HUES48 (cell line): ENCODE measurements around the gene BPHL.
"Not testable (repeated sequence)": the region's sequence is repeated elsewhere in the genome, so short reads cannot be mapped to it uniquely, and the experiment has no call there.

Source experiments
- H3K27ac ChIP-seq: one replicate; pipeline ENCODE4 v1.7.0; 2013; ENCODE audit warnings: low read depth, low read length, inconsistent platforms
- H3K27me3 ChIP-seq: 2 replicates; pipeline ENCODE4 v1.6.1; 2013; ENCODE audit warnings: mild to moderate bottlenecking, low read length; ENCODE audit not compliant: control insufficient read depth, insufficient read depth
- H3K36me3 ChIP-seq: 2 replicates; pipeline ENCODE4 v1.6.1; 2013; ENCODE audit warnings: low read length; ENCODE audit not compliant: control insufficient read depth, insufficient read depth
- H3K4me1 ChIP-seq: 2 replicates; pipeline ENCODE4 v1.6.1; 2013; ENCODE audit warnings: mild to moderate bottlenecking, low read length; ENCODE audit not compliant: control insufficient read depth, insufficient read depth
- H3K4me3 ChIP-seq: 2 replicates; pipeline ENCODE4 v1.5.1; 2013; ENCODE audit warnings: mild to moderate bottlenecking, low read depth, low read length
- H3K9ac ChIP-seq: 2 replicates; pipeline ENCODE4 v1.6.1; 2013; ENCODE audit warnings: mild to moderate bottlenecking, low read depth, low read length, moderate library complexity
- H3K9me3 ChIP-seq: 2 replicates; pipeline ENCODE4 v1.6.1; 2013; ENCODE audit warnings: low read length; ENCODE audit not compliant: control insufficient read depth, insufficient read depth

Gene BPHL

DNA sequence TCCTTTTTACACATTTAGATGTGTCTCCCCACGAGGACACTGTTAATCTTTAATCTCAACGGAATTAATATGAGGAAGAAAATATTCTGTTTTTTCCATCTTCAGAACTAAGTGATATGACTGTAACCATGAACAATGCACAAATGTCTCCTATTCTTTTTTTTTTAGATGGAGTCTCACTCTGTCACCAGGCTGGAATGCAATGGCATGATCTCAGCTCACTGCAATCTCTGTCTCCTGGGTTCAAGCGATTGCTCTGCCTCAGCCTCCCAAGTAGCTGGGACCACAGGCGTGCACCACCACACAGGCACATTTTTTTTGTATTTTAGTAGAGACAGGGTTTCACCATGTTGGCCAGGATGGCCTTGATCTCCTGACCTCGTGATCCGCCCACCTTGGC, 19.4 kb downstream of the BPHL start:
- H3K27ac ChIP-seq, H3K4me1 ChIP-seq, H3K9ac ChIP-seq, H3K9me3 ChIP-seq, H3K27me3 ChIP-seq, H3K4me3 ChIP-seq: not testable (repeated sequence)
- peaks cover 86% of the 10 kb centered on the region for H3K36me3 ChIP-seq

DNA sequence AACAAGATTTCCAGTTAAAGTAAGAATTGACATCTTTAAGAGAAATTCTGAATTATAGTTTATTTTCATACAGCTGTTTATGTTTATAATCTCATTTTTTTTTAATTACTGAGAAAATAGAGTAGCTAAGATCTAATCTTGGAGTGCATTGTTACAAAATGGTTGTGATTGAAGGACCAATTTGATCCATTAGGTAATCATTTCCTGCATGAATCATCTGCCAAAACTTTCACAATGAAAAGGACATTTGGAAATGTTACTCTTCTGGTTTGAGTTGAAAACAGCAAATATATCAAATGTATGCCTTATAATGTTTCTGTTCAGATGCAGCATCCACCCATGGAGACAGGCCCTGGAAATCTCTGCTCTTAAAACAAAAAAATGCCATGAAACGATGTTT, 19.8 kb downstream of the BPHL start:
- H3K27ac ChIP-seq, result no peak overlapping the region
- no peak overlapping the region for H3K4me3 ChIP-seq
- no peak overlapping the region for H3K9ac ChIP-seq
- H3K27me3 ChIP-seq, result no peaks in the 10 kb centered on the region
- peaks cover 9% of the 10 kb centered on the region; the same call in 1 of the 2 replicates for H3K4me1 ChIP-seq
- no peaks in the 10 kb centered on the region for H3K9me3 ChIP-seq
- peaks cover 82% of the 10 kb centered on the region for H3K36me3 ChIP-seq

DNA sequence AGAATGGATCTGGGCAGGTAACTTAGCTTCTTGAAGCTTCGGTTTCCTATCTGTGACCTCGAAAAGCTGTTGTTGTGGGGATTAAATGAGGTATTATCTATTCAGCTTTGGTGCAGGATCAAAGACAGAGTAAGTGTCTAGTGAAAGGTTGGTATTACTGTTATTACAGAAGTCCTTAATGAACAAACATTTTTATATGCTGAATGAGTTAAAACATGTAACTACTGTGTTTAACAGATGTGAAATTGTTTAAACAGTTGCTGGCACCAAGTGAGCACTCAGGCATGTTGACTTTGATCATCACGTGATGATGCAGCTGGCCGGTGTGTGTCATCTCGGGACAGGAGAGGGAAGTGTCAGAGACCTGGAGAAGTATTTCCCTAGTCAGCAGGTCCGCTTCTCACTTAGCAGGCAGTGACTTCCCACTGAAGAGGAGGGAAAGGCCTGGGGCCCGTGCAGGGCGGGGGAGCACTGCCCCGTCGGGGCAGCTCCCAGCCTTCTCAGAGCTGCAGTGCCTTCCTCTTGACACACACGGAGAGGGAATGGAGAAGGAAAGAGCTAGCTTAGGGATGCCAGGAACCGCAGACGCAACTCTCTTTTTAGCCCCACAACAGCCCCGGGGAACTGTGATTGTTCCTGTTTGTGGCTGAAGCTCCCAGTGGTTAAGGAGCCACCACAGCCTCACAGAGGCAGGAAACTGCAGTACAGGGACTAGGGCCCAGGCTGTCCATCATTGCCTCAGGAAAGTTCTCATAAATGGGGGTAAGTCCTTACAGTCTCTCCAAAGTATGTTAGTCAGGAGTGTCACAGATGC, 20.8 kb downstream of the BPHL start:
- peak overlapping the region; percentile 5 for H3K27ac ChIP-seq
- H3K4me3 ChIP-seq, result no peak overlapping the region
- no peaks in the 10 kb centered on the region for H3K9me3 ChIP-seq
- H3K36me3 ChIP-seq, result peaks cover 79% of the 10 kb centered on the region
- peaks cover 9% of the 10 kb centered on the region; the same call in 1 of the 2 replicates for H3K4me1 ChIP-seq
- no peak overlapping the region for H3K9ac ChIP-seq
- H3K27me3 ChIP-seq, result no peaks in the 10 kb centered on the region

DNA sequence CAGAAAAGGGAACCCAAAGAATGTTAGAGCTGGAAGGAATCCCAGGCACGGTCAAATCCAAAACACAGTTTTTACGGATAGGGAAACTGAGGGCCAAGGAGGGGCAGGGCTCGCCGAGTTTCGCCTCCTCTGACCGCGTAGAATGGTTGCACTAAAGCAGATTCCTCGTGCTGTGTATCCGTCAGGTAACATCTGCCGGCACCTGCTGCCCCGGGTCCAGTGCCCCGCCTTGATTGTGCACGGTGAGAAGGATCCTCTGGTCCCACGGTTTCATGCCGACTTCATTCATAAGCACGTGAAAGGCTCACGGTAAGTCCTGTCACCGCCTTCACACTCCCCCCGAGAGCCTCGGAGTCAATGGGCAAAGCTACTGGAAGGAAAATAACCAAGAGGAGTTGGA, 21.7 kb downstream of the BPHL start:
- Histone ChIP-seq H3K27ac (no peak overlapping the region), H3K4me1 (peaks cover 9% of the 10 kb centered on the region; the same call in 1 of the 2 replicates), H3K27me3 (no peaks in the 10 kb centered on the region), H3K36me3 (peaks cover 80% of the 10 kb centered on the region), H3K9me3 (no peaks in the 10 kb centered on the region), H3K9ac (no peak overlapping the region), H3K4me3 (no peak overlapping the region)

DNA sequence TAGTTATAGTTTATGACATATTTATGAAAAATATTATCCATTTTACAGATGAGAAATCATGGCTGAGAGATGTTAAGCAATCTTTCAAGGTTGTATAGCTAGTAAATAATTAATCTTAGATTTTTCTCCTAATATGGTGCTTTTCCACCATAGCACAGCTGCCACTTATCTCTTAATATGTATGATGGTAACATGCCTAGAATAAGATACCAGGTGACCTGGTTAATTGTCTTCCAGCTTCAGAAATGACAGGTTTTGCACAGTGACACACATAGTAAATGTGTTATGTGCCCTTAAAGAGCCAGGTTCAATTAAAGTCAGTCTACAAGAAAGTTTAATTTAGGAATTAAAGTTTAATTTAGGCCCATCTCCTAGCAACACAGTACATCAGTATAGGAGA, 24.0 kb downstream of the BPHL start:
- H3K9ac ChIP-seq, result no peak overlapping the region

DNA sequence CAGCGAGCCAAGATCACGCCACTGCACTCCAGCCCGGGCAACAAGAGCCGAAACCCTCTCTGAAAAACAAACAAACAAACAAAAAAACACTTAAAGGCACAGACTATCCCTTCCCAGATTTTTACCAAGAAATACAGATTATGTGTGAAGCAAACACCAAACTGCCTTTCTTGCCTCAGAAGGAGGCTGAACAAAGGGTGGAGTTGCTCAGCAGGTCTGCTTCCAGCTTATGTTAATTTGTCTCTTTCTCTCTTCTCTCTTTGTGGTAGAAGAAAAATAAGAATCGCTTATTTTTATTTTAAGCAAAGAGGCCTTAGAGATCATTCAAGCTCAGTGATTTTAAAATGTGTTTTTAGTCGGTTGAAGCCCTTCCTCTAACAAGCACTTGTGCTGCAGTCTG, 24.6 kb downstream of the BPHL start:
- H3K4me3 ChIP-seq, result no peak overlapping the region
- H3K36me3 ChIP-seq, result peaks cover 64% of the 10 kb centered on the region
- H3K9me3 ChIP-seq, result no peaks in the 10 kb centered on the region
- H3K27ac ChIP-seq, result peak overlapping the region; percentile 54
- no peaks in the 10 kb centered on the region for H3K27me3 ChIP-seq
- no peak overlapping the region for H3K9ac ChIP-seq
- no peaks in the 10 kb centered on the region; the same call in 1 of the 2 replicates for H3K4me1 ChIP-seq

More for the DNA sequence above, 24.0 kb downstream of the BPHL start:
- no peaks in the 10 kb centered on the region for H3K27me3 ChIP-seq
- peak overlapping the region; percentile 54 for H3K27ac ChIP-seq
- H3K9me3 ChIP-seq, result no peaks in the 10 kb centered on the region
- no peak overlapping the region for H3K4me3 ChIP-seq
- H3K36me3 ChIP-seq, result peaks cover 64% of the 10 kb centered on the region
- H3K4me1 ChIP-seq, result no peaks in the 10 kb centered on the region; the same call in 1 of the 2 replicates

DNA sequence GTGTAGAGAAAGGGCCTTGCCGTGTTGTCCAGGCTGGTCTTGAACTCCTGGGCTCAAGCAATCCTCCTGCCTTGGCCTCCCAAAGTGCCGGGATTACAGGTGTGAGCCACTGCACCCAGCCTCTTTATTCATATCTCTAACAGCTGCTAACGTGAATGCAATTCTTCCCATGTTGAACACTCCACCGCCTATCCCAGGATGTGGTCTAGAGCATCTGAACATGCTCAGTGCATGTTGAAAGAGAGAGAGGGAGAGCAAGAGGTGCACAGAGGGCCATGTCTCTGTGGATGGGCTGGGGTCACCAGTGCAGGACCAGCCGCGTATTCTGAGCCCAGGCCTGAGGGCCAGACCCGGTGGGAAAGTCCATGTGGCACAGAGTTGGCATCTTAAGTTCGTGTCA, 26.1 kb downstream of the BPHL start:
- no peak overlapping the region for H3K27ac ChIP-seq
- H3K27me3 ChIP-seq, result no peaks in the 10 kb centered on the region
- H3K9ac ChIP-seq, result no peak overlapping the region
- H3K4me1 ChIP-seq, result no peaks in the 10 kb centered on the region; the same call in 1 of the 2 replicates
- H3K9me3 ChIP-seq, result no peaks in the 10 kb centered on the region
- H3K36me3 ChIP-seq, result peaks cover 63% of the 10 kb centered on the region
- H3K4me3 ChIP-seq, result no peak overlapping the region

DNA sequence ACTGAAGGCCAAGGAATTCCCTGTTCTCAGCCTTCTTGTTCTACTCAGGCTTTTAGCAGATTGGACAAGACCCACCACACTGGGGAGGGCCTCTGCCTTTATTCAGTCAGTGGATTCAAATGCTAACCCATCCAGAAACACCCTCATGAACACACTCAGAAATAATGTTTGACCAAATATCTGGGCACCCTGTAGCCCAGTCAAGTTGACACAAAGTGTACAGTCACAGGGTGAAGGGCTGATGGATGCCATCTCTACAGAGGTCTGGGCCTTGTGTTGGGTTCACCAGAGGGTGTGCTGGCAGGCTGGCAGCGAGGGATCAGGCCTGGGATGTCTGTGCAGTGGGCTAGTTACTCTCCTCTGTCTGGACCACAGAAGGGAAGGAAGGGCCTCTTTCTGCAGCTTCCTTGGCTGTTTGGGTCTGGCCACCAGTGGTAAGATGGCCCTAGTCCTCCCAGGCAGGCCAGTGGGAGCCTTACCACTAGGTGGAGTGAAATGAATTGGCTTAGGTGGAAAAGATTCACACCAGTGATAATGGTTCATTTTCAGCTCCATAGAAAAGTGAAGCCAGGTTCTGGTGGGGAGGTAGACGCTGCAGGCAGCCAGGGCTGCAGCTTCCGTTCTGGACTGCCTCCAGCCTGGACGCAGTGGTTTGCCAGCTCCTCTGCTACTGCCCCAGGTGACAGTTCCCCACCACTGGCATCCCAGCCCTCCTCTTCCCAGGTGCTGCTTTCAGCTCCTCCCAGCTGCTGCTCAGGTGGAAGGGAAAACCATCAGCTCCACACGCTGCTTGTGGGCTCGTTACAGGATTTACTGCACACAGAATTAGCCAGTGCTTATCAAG, 29.6 kb downstream of the BPHL start:
- H3K4me3 ChIP-seq, result no peak overlapping the region
- no peaks in the 10 kb centered on the region for H3K27me3 ChIP-seq
- no peak overlapping the region for H3K9ac ChIP-seq
- no peak overlapping the region for H3K27ac ChIP-seq
- H3K9me3 ChIP-seq, result no peaks in the 10 kb centered on the region
- no peaks in the 10 kb centered on the region; the same call in 1 of the 2 replicates for H3K4me1 ChIP-seq
- H3K36me3 ChIP-seq, result peaks cover 58% of the 10 kb centered on the region

DNA sequence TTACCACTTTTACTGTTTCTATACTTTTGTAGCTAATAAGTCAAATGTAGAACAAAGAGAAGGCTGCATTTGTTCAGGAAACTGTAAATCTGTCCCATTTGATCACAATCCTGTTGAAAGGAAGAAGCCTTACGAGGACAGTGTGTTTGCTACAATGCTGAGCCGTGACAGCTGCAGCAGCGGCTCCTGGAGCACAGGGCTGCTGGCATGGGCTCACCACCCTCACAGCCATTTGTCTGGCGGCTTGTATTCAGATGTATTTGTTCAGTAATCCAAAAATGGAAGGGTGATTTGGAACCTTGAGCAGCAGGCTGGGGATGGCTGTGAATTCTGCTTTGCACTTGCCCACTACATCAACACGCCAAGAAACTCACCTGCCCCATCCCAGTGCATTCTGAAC, 33.2 kb downstream of the BPHL start:
- Histone ChIP-seq H3K27me3 (no peaks in the 10 kb centered on the region), H3K9ac (no peak overlapping the region), H3K4me3 (no peak overlapping the region), H3K27ac (no peak overlapping the region), H3K36me3 (peaks cover 66% of the 10 kb centered on the region), H3K9me3 (no peaks in the 10 kb centered on the region), H3K4me1 (no peaks in the 10 kb centered on the region)

DNA sequence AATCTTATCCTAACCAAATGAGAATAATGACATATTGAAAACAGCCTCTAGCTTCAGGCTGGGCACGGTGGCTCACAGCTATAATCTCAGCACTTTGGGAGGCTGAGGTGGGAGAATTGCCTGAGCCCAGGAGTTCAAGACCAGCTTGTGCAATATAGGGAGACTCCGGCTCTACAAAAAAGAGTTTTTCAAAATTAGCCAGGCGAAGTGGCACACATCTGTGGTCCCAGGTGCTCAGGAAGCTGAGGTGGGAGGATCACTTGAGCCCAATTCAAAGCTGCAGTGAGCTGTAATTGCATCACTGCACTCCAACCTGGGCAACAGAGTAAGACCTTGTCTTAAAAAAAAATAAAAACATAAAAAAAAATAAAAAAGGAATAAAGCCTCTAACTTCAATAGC, 34.2 kb downstream of the BPHL start:
- Histone ChIP-seq H3K4me3 (no peak overlapping the region), H3K27ac (peak overlapping the region; percentile 14), H3K27me3 (no peaks in the 10 kb centered on the region), H3K4me1 (no peaks in the 10 kb centered on the region), H3K9ac (no peak overlapping the region), H3K36me3 (peaks cover 57% of the 10 kb centered on the region), H3K9me3 (no peaks in the 10 kb centered on the region)

DNA sequence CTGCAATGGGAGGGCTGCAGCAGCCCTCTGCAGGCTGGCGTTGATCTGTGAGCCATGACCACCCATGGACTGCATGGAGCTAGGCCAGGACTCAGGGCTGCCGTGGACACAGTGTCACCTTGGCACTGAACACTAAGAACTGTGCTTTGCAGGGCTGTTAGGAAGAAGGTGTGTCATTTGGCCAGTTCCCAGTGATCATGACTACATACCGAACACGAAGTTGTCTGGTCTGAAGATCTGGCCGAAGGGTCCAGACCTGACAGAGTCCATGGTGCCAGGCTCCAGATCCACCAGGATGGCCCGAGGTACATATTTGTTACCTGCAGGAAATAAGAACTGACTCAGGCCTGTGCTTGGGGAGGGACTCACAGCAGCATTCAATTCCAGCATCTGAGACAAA, 36.9 kb downstream of the BPHL start:
- not testable (repeated sequence) for H3K27me3 ChIP-seq, H3K4me3 ChIP-seq, H3K27ac ChIP-seq, H3K9me3 ChIP-seq, H3K9ac ChIP-seq
- Histone ChIP-seq H3K36me3 (peaks cover 33% of the 10 kb centered on the region), H3K4me1 (peaks cover 19% of the 10 kb centered on the region)
